GM12892 (cell line): ENCODE measurements around the gene GRK7.

Source experiments
- POLR2A ChIP-seq: IDR thresholded peaks from 2 replicates; pipeline ENCODE4 v1.6.1; 2011; ENCODE audit warnings: low read depth, low read length, control low read depth
- POLR2AphosphoS5 ChIP-seq: IDR thresholded peaks from 2 replicates; pipeline ENCODE4 v1.6.1; 2011; ENCODE audit warnings: low read depth, low read length, control low read depth

- TF ChIP-seq POLR2A (no peak), POLR2AphosphoS5 (no peak)
Observed at GRCh38 chr3:141746962-141747361, 16.2 kb upstream of the GRK7 start.
